Measurements from ENCODE around the gene NR2F1-AS1. TPM values are rescaled to one million over a fixed set of nuclear protein-coding genes. Genes with fewer than 3 reads are reported as not detected.
"Not testable (repeated sequence)": the region's sequence is repeated elsewhere in the genome, so short reads cannot be mapped to it uniquely, and the experiment has no call there.

NR2F1-AS1 gene
- total RNA-seq, 1 donor from 2014 or later: 5.2 TPM

- Histone ChIP-seq H3K4me1 (ENCODE audit: control insufficient read depth in 3 of 3, insufficient read depth in 3 of 3, low read length in 3 of 3) (no peaks in the 10 kb centered on the region), H3K27ac (ENCODE audit: low read depth, low read length) (no peak overlapping the region), H3K27me3 (ENCODE audit: control insufficient read depth in 3 of 3, insufficient read depth in 3 of 3, low read length in 3 of 3) (no peaks in the 10 kb centered on the region), H3K4me3 (ENCODE audit: low read length in 3 of 3) (no peak overlapping the region), H3K9ac (ENCODE audit: low read depth in 1 of 3, low read length in 3 of 3) (no peak overlapping the region), H3K9me3 (ENCODE audit: control insufficient read depth in 3 of 3, low read length in 3 of 3) (peaks cover 0 to 2% (median 0%) of the 10 kb centered on the region in 3 donors), H3K36me3 (ENCODE audit: control insufficient read depth in 3 of 3, insufficient read depth in 3 of 3, low read length in 3 of 3) (no peaks in the 10 kb centered on the region)
Measured at GRCh38 chr5:93462916-93463315, 118.1 kb downstream of the NR2F1-AS1 start.

- no peaks in the 10 kb centered on the region for H3K36me3 ChIP-seq (ENCODE audit: control insufficient read depth in 3 of 3, insufficient read depth in 3 of 3, low read length in 3 of 3)
- H3K9me3 ChIP-seq (ENCODE audit: control insufficient read depth in 3 of 3, low read length in 3 of 3): peaks cover 0 to 2% (median 0%) of the 10 kb centered on the region in 3 donors
- H3K27me3 ChIP-seq (ENCODE audit: control insufficient read depth in 3 of 3, insufficient read depth in 3 of 3, low read length in 3 of 3): no peaks in the 10 kb centered on the region
Measured at GRCh38 chr5:93461756-93462155, 119.3 kb downstream of the NR2F1-AS1 start.

GRCh38 chr5:93460286-93460685 is 120.7 kb downstream of the NR2F1-AS1 start:
- Histone ChIP-seq H3K4me3 (ENCODE audit: low read length in 3 of 3) (no peak overlapping the region), H3K4me1 (ENCODE audit: control insufficient read depth in 3 of 3, insufficient read depth in 3 of 3, low read length in 3 of 3) (no peaks in the 10 kb centered on the region), H3K36me3 (ENCODE audit: control insufficient read depth in 3 of 3, insufficient read depth in 3 of 3, low read length in 3 of 3) (no peaks in the 10 kb centered on the region), H3K9ac (ENCODE audit: low read depth in 1 of 3, low read length in 3 of 3) (no peak overlapping the region), H3K27ac (ENCODE audit: low read depth, low read length) (no peak overlapping the region), H3K9me3 (ENCODE audit: control insufficient read depth in 3 of 3, low read length in 3 of 3) (peaks cover 0 to 2% (median 0%) of the 10 kb centered on the region in 3 donors), H3K27me3 (ENCODE audit: control insufficient read depth in 3 of 3, insufficient read depth in 3 of 3, low read length in 3 of 3) (no peaks in the 10 kb centered on the region)

More at GRCh38 chr5:93461756-93462155, 119.3 kb downstream of the NR2F1-AS1 start:
- no peak overlapping the region for H3K9ac ChIP-seq (ENCODE audit: low read depth in 1 of 3, low read length in 3 of 3)
- no peaks in the 10 kb centered on the region for H3K4me1 ChIP-seq (ENCODE audit: control insufficient read depth in 3 of 3, insufficient read depth in 3 of 3, low read length in 3 of 3)
- H3K27ac ChIP-seq (ENCODE audit: low read depth, low read length): no peak overlapping the region
- no peak overlapping the region for H3K4me3 ChIP-seq (ENCODE audit: low read length in 3 of 3)

- not testable (repeated sequence) for H3K9ac ChIP-seq (ENCODE audit: low read depth in 1 of 3, low read length in 3 of 3); H3K27ac ChIP-seq (ENCODE audit: low read depth, low read length); H3K4me3 ChIP-seq (ENCODE audit: low read length in 3 of 3); H3K9me3 ChIP-seq (ENCODE audit: control insufficient read depth in 3 of 3, low read length in 3 of 3); H3K4me1 ChIP-seq (ENCODE audit: control insufficient read depth in 3 of 3, insufficient read depth in 3 of 3, low read length in 3 of 3); H3K27me3 ChIP-seq (ENCODE audit: control insufficient read depth in 3 of 3, insufficient read depth in 3 of 3, low read length in 3 of 3); H3K36me3 ChIP-seq (ENCODE audit: control insufficient read depth in 3 of 3, insufficient read depth in 3 of 3, low read length in 3 of 3)
Measured at GRCh38 chr5:93456796-93457195, 124.2 kb downstream of the NR2F1-AS1 start.

GRCh38 chr5:93454896-93455295 is 126.1 kb downstream of the NR2F1-AS1 start:
- H3K36me3 ChIP-seq (ENCODE audit: control insufficient read depth in 3 of 3, insufficient read depth in 3 of 3, low read length in 3 of 3): no peaks in the 10 kb centered on the region
- H3K4me1 ChIP-seq (ENCODE audit: control insufficient read depth in 3 of 3, insufficient read depth in 3 of 3, low read length in 3 of 3): no peaks in the 10 kb centered on the region
- H3K27ac ChIP-seq (ENCODE audit: low read depth, low read length): no peak overlapping the region
- no peak overlapping the region for H3K4me3 ChIP-seq (ENCODE audit: low read length in 3 of 3)
- H3K9ac ChIP-seq (ENCODE audit: low read depth in 1 of 3, low read length in 3 of 3): no peak overlapping the region
- no peaks in the 10 kb centered on the region for H3K27me3 ChIP-seq (ENCODE audit: control insufficient read depth in 3 of 3, insufficient read depth in 3 of 3, low read length in 3 of 3)
- H3K9me3 ChIP-seq (ENCODE audit: control insufficient read depth in 3 of 3, low read length in 3 of 3): no peaks in the 10 kb centered on the region

GRCh38 chr5:93452255-93452654 is 128.8 kb downstream of the NR2F1-AS1 start:
- no peaks in the 10 kb centered on the region for H3K27me3 ChIP-seq (ENCODE audit: control insufficient read depth in 3 of 3, insufficient read depth in 3 of 3, low read length in 3 of 3)
- no peak overlapping the region for H3K4me3 ChIP-seq (ENCODE audit: low read length in 3 of 3)
- H3K9me3 ChIP-seq (ENCODE audit: control insufficient read depth in 3 of 3, low read length in 3 of 3): no peaks in the 10 kb centered on the region
- H3K27ac ChIP-seq (ENCODE audit: low read depth, low read length): no peak overlapping the region
- H3K9ac ChIP-seq (ENCODE audit: low read depth in 1 of 3, low read length in 3 of 3): no peak overlapping the region
- no peaks in the 10 kb centered on the region for H3K36me3 ChIP-seq (ENCODE audit: control insufficient read depth in 3 of 3, insufficient read depth in 3 of 3, low read length in 3 of 3)
- H3K4me1 ChIP-seq (ENCODE audit: control insufficient read depth in 3 of 3, insufficient read depth in 3 of 3, low read length in 3 of 3): no peaks in the 10 kb centered on the region

GRCh38 chr5:93438124-93438523 is 142.9 kb downstream of the NR2F1-AS1 start:
- no peaks in the 10 kb centered on the region for H3K9me3 ChIP-seq (ENCODE audit: control insufficient read depth in 3 of 3, low read length in 3 of 3)
- no peak overlapping the region for H3K4me3 ChIP-seq (ENCODE audit: low read length in 3 of 3)
- H3K27me3 ChIP-seq (ENCODE audit: control insufficient read depth in 3 of 3, insufficient read depth in 3 of 3, low read length in 3 of 3): no peaks in the 10 kb centered on the region
- H3K27ac ChIP-seq (ENCODE audit: low read depth, low read length): no peak overlapping the region
- H3K4me1 ChIP-seq (ENCODE audit: control insufficient read depth in 3 of 3, insufficient read depth in 3 of 3, low read length in 3 of 3): no peaks in the 10 kb centered on the region
- no peak overlapping the region for H3K9ac ChIP-seq (ENCODE audit: low read depth in 1 of 3, low read length in 3 of 3)
- no peaks in the 10 kb centered on the region for H3K36me3 ChIP-seq (ENCODE audit: control insufficient read depth in 3 of 3, insufficient read depth in 3 of 3, low read length in 3 of 3)

- Histone ChIP-seq H3K4me1 (ENCODE audit: control insufficient read depth in 3 of 3, insufficient read depth in 3 of 3, low read length in 3 of 3) (no peaks in the 10 kb centered on the region), H3K27ac (ENCODE audit: low read depth, low read length) (no peak overlapping the region), H3K9me3 (ENCODE audit: control insufficient read depth in 3 of 3, low read length in 3 of 3) (no peaks in the 10 kb centered on the region), H3K27me3 (ENCODE audit: control insufficient read depth in 3 of 3, insufficient read depth in 3 of 3, low read length in 3 of 3) (no peaks in the 10 kb centered on the region), H3K4me3 (ENCODE audit: low read length in 3 of 3) (no peak overlapping the region), H3K36me3 (ENCODE audit: control insufficient read depth in 3 of 3, insufficient read depth in 3 of 3, low read length in 3 of 3) (no peaks in the 10 kb centered on the region), H3K9ac (ENCODE audit: low read depth in 1 of 3, low read length in 3 of 3) (no peak overlapping the region)
Measured at GRCh38 chr5:93436083-93436482, 144.9 kb downstream of the NR2F1-AS1 start.

GRCh38 chr5:93433422-93433821 is 147.6 kb downstream of the NR2F1-AS1 start:
- H3K9ac ChIP-seq (ENCODE audit: low read depth in 1 of 3, low read length in 3 of 3): no peak overlapping the region
- no peaks in the 10 kb centered on the region for H3K9me3 ChIP-seq (ENCODE audit: control insufficient read depth in 3 of 3, low read length in 3 of 3)
- H3K27ac ChIP-seq (ENCODE audit: low read depth, low read length): no peak overlapping the region
- no peaks in the 10 kb centered on the region for H3K4me1 ChIP-seq (ENCODE audit: control insufficient read depth in 3 of 3, insufficient read depth in 3 of 3, low read length in 3 of 3)
- no peak overlapping the region for H3K4me3 ChIP-seq (ENCODE audit: low read length in 3 of 3)
- no peaks in the 10 kb centered on the region for H3K36me3 ChIP-seq (ENCODE audit: control insufficient read depth in 3 of 3, insufficient read depth in 3 of 3, low read length in 3 of 3)
- no peaks in the 10 kb centered on the region for H3K27me3 ChIP-seq (ENCODE audit: control insufficient read depth in 3 of 3, insufficient read depth in 3 of 3, low read length in 3 of 3)

- Histone ChIP-seq H3K9ac (ENCODE audit: low read depth in 1 of 3, low read length in 3 of 3) (no peak overlapping the region), H3K4me3 (ENCODE audit: low read length in 3 of 3) (no peak overlapping the region), H3K27me3 (ENCODE audit: control insufficient read depth in 3 of 3, insufficient read depth in 3 of 3, low read length in 3 of 3) (no peaks in the 10 kb centered on the region), H3K4me1 (ENCODE audit: control insufficient read depth in 3 of 3, insufficient read depth in 3 of 3, low read length in 3 of 3) (no peaks in the 10 kb centered on the region), H3K27ac (ENCODE audit: low read depth, low read length) (no peak overlapping the region), H3K9me3 (ENCODE audit: control insufficient read depth in 3 of 3, low read length in 3 of 3) (no peaks in the 10 kb centered on the region), H3K36me3 (ENCODE audit: control insufficient read depth in 3 of 3, insufficient read depth in 3 of 3, low read length in 3 of 3) (no peaks in the 10 kb centered on the region)
Measured at GRCh38 chr5:93431250-93431649, 149.8 kb downstream of the NR2F1-AS1 start.

All from skeletal muscle tissue (tissue), 4 donors.